Hindlimb muscle (tissue), 1 donor: ENCODE results near the gene ZNF618. TPM values are rescaled to one million over a fixed set of nuclear protein-coding genes. Genes with fewer than 3 reads are reported as not detected.
A peak's percentile ranks its signal among the peaks of the same experiment; 100 is the strongest.
"Not testable (repeated sequence)": the region's sequence is repeated elsewhere in the genome, so short reads cannot be mapped to it uniquely, and the experiment has no call there.

Experiments used
- DNase-seq: peaks from one replicate; pipeline ENCODE4 v3.0.0-alpha.2; 2013
- polyA plus RNA-seq: library from polyadenylated mRNA; unstranded; fragments of 120-200 nt; gene quantifications from one replicate; pipeline ENCODE4 v1.2.1, GENCODE V29; 2013; ENCODE audit not compliant: insufficient read length

ZNF618 gene
- polyA plus RNA-seq, 1 donor = 15.1 TPM

GRCh38 chr9:114065304-114065703, 189.2 kb downstream of the ZNF618 start:
- no peak for DNase-seq

- no peak for DNase-seq
Observed at GRCh38 chr9:114069476-114070187, 193.5 kb downstream of the ZNF618 start.

DNA sequence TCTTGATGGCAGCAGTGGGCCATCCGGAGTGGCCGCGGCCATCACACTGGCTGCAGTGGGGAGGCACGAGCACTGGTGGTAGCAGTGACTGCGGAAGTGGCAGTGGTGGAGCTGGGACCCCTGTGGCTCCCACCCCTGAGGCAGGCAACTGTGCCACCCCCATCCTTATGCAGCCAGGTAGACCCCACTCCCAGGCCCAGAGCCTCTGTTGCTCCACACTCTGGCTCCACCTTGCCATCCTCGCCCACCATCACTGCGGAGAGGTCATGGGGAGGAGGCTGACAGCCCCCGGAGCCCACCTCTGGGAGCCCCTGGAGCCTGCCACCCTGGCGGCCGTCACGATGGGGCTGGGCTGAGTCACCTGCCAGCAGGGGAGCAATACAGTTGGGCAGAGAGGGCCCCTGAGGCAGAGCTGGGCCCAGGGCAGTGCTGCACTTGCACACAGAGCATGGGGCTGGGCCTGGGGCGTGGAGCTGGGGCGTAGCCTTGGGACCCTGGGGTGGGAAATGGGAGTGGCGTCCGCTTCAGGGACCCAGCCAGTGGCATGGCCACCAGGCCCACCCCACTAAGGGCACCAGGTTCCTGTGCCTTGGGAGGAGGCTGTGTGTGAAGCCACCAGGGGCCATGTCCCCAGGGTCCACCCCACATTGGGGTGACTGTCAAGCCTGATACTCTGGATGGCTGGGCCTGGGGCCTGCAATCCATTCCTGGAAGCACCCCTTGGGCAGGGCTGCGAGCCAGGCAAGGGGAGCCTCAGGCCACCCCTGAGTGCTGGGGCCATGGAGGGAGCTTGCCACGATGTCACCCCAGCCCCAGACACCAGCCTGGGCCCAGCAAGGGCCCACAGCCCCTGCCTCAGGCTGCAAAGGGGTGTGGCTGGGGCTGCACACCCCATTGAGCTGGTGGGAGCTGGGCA, 194.3 kb downstream of the ZNF618 start:
- no peak for DNase-seq

- no peak for DNase-seq
Observed at GRCh38 chr9:114071197-114071795, 195.2 kb downstream of the ZNF618 start.

DNA sequence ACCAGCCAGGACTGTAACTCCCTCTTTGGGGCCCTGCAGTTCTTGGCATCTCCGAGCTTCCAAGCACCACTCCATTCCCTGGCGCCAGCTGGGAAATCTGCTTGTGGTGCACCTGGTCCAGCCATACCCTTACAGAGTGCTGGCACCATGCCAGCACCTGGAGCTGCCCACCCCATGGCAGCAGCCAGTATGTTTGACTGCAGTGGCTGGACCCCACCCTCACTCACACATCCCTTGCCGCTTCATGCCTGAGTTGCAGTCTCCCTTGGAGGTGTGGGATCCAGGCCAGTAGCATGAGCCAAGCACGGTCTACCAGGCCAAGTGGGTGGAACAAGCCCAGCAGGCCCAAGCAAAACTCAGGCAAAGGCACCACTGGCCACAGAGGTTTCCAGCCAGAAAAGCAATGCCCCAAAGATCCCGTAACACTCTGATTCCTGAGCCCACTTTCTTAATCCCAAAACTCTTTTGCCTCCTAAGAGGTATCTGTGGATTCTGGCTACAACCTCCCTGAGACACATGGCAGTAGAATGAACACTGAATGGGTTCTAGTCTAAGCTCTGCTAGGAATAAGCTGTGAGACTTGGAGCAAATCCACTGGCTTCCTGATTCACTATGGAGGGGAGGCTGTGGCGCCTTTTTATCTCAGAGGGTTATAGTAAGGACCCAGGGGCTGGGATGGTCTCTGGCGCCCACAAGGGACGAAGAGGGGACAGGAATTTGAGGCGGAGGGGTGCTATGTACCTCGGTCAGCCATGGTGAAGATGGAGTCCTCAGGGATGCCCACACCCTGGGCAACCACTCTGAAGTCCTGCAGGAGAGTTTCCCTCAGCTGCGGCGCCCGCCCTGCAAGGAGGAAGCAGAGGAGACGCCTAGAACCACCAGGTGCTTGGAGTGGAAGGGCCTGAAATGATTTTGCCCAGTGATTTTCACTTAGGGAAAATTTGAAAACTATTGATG, 196.4 kb downstream of the ZNF618 start:
- DNase-seq = peak; percentile 45

DNA sequence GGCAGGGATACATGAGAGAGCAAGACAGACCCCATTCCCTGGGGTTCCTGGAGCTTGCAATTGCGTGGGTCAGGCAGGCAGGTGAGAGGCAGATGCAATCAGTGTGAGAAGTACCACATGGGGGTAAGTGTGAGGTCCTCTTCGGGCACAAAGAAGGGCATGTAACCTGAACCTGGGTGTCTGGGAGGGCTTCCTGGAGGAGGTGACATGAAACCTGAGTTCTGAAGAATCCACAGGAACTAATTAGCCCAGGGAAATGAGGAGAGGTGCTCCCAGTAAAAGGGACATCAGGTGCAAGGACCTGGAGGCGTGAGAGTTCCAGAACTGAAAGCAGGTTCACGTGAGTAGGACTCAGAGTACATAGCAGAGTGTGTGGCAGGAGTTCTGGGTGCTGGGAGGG, 199.5 kb downstream of the ZNF618 start:
- no peak for DNase-seq

DNA sequence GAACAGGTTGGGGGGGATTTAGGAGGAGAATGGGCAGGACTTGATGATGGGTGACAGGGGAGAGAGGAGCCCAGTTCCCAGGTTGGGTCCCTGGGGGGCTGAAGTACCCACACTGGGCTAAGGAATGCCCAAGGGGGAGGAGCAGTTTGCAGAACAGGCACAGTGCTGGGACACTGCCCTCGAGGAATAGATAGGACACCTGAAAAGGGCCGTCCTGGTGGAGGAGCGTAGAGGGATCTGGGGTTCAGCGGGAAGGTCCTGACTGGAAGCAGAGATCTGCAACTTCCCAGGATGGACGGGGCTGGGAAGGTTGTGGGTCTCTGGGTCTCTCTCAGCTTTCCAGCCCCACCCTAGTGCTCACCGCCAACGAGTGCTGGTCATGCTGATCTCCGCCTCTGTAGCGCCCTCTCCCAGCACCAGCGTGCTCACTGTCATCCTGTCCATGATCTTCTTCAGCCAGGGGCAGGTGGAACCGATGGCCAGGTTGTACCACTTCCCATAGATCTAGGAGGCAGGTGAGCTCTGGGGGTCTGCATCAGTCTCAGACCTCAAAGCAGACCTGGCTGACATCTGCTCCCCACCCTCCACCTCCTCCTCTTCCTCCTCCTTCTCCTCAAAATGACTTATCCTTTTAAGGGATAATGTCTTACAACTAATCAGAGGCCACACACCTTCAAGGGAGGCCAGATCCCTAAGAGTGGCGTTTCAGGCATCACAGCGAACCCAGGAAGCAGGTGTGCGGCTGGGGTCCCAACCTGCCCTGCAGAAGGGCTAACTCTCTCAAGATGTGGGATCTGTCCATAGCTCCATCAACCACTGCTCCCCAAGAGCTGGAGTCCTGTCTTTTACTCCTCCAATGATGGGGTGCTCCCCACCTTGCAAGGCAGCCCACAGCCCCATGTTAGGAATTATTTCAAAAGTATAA, 200.4 kb downstream of the ZNF618 start:
- no peak for DNase-seq

GRCh38 chr9:114077162-114077837, 201.2 kb downstream of the ZNF618 start:
- DNase-seq = no peak

DNA sequence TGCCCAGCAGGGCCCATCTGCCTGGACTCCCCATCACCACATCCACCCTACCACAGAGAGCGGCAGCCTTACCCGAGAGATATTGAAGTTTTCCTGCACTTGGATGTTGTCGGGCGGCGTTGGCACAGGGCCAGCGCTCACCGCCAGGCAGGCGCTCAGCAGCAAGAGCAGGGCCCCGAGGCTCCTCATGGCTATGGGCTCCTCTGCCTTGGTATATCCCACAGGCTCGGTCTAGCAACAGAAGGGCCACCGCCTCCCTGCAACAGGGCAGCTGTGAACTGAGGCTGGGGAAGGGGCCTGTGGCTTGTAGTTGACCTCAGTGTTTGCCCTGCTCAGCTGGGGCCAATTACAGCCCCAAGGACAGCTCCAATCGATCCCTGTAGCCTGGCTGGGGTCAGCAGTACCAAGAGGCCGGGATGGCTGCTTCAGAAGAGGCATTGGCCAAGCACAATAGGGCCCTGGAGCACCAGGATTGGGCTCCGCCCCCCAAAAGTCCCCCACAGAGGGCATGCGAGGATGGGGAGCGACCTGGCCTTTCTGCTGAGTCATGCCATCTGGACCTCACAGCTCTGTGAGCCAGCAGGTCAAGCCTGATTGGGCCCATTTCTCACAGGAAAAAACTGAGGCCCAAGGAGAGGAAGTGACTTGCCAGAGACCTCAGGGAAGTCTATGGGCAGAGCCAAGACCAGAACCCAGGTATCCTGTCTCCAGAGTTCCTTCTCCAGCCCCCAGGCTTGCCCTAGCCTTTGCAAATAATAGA, 202.1 kb downstream of the ZNF618 start, which contains the start of gene AMBP:
Gene AMBP (minus strand): TSS at position 280 of the 760 bp plus-strand sequence. CDS start 91 bp downstream, at position 189.
- no peak for DNase-seq

DNA sequence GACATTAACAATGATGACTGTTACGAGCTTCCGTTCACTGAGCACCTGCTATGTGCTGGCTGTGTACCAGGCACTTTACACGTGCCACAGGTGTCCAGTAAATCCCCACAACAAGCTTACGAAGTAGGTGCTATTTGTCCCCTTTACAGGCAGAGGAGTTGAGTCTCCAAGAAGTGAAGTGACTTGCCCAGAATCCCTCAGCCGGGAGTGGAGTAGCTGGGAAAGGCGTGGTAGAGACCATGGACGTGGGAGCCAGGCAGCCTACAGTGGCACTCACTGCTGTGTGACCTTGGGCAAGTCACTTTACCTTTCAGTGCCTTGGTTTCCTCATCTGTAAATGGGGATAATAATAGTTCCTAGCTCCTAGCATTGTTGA, 202.7 kb downstream of the ZNF618 start:
- DNase-seq = no peak

DNA sequence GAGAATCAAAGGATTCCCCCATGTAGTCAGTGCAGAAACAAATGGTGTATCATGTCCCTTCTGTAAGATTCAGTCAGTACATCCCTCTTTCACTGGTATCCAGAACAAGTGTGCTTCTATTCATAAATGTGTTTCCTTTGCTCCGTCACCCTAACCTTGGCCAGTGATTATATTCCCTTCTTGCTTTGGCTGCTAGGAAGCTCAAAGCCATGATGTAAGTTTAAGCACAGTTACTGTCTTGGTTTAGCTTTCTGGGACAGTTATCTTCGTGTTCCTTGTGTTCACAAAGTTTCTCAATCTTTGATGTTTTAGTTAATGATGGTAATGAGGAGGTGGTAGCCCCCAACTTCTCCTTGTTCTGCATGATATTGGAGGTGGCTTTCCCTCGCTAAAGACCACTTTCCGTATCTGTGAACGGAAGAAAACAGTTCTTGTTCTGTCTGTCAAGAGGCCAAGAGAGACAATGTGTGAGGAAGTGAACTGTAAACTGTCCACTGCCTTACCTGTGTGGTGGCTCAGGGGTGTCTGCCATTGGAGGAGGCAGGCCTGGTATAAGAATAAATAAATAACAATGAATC, 204.2 kb downstream of the ZNF618 start:
- DNase-seq = no peak

- DNase-seq = no peak
Observed at GRCh38 chr9:114080773-114081440, 204.8 kb downstream of the ZNF618 start.

DNA sequence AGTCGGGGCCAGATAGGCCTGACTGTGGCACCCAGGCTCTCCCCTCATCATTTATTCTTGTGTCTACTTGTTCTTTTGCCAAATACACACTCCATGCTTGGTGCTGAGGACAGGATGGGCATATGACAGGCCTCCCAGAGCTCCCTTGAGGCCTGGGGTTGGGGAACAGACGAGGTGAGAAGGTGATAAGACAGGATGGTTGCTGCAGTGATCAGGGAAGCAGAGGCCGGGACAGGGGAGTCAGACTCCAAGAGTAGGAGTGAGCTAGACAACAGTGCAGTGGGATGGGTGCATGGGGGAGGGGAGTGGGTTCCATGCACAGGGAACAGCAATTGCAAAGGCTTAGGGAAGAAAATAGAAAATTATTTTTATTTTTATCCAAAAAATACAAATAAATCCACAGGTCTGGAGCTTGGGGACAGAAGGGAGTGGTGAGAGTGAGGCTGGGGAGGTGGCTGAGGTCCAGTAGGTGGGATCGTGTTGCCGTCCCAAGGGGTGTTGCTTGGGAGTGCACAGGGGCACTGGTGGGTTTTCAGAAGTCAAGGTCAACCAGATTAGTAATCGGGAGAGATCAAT, 205.4 kb downstream of the ZNF618 start:
- no peak for DNase-seq

GRCh38 chr9:114082017-114082762, 206.1 kb downstream of the ZNF618 start:
- peak; percentile 91 for DNase-seq

DNA sequence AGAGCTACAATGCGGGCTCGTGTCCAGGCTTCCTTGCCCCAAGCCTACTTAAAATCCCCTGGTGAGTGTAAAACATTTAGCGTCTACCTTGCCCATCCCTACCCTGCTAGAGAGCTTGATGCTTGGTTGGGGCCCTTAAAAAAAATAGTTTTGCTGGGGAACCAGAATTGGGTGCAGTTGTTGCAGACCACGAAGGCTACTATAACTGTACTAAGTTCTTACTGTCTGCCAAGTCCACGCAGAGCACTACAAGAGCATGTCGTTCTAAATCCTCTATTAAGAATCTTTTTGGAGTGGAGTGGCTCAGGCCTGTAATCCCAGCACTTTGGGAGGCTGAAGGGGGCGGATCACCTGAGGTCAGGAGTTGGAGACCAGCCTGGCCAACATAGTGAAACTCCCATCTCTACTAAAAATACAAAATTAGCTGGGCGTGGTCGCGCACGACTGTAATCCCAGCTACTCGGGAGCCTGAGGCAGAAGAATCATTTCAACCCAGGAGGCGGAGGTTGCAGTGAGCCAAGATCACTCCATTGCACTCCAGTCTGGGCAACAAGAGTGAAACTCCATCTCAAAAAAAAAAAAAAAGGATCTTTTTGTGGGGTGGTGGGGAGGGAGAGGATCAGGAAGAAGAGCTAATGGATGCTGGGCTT, 206.8 kb downstream of the ZNF618 start:
- not testable (repeated sequence) for DNase-seq

DNA sequence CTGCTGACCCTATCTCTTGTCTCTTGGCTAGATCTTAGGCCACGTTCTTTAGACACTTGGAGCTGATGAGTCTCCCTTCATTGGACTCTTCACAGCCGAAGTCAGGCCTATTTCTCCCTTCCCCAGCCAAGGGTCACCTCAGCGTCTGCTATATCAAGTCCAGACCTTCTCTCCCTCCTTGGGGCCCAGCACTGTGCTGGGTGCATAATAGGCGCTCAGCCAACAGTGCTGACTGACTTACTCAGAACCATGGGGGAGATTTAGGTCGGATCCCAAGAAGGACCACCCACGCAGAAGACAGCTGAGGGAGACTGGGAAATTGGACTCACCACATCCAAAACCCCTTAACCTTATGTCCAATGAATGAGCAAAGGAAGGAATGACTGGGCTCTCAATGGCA, 207.6 kb downstream of the ZNF618 start:
- no peak for DNase-seq
